Adrenal gland (tissue), 5 donors: ENCODE results near the gene EI24.

ENCODE experiments used
- POLR2A ChIP-seq, 2 donors: fragments of 450-650 bp; IDR thresholded peaks; one replicate each; pipeline ENCODE4 v1.6.1; 2017; ENCODE audit warnings: antibody characterized with exemption in 2 of 2, mild to moderate bottlenecking in 2 of 2, moderate library complexity in 1 of 2
- TF ChIP-seq, protein P1 (sequence below), 6 experiments: fragments of 450-650 bp in 4 of 6; fragments of 200-600 bp in 2 of 6; sonication (generic) in 1 of 6; IDR thresholded peaks; 1 replicate in 5 of 6; 2 replicates in 1 of 6; pipeline versions ENCODE4 v1.5.1 to v1.8.0; 2016 to 2021; ENCODE audit warnings: antibody characterized with exemption in 6 of 6, mild to moderate bottlenecking in 2 of 6, moderate library complexity in 1 of 6
- donor health status: DM: no; HTN: no; CAD: no.

DNA sequence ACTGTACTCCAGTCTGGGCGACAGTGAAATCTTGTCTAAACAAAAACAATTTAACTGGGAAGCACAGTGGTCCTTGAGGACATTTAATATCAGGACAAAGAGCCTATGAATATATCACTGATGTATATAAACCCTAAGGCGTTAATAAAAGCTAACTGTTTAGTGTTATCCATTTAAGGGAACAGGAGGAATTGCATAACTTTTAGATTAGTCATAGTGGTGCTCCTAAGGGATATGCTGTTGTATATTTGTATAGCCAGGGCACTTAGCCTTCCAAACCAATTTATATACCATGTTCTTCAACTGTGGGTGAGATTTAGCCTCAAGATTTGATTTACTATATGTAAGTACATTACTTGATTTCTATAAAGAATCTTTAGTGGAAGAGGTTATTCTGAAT is 52.7 kb downstream of the EI24 start:
- TF ChIP-seq, protein P1, sequence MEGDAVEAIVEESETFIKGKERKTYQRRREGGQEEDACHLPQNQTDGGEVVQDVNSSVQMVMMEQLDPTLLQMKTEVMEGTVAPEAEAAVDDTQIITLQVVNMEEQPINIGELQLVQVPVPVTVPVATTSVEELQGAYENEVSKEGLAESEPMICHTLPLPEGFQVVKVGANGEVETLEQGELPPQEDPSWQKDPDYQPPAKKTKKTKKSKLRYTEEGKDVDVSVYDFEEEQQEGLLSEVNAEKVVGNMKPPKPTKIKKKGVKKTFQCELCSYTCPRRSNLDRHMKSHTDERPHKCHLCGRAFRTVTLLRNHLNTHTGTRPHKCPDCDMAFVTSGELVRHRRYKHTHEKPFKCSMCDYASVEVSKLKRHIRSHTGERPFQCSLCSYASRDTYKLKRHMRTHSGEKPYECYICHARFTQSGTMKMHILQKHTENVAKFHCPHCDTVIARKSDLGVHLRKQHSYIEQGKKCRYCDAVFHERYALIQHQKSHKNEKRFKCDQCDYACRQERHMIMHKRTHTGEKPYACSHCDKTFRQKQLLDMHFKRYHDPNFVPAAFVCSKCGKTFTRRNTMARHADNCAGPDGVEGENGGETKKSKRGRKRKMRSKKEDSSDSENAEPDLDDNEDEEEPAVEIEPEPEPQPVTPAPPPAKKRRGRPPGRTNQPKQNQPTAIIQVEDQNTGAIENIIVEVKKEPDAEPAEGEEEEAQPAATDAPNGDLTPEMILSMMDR (IDR thresholded peaks at IDR 0.05), result no peak
- TF ChIP-seq POLR2A (IDR thresholded peaks at IDR 0.05), result no peak
